Stomach (tissue), 4 donors: ENCODE data around the gene BCO1.

ENCODE experiments used
- EP300 ChIP-seq: sonication (generic); formaldehyde crosslinking; IDR thresholded peaks from one replicate; pipeline ENCODE4 v1.6.1; 2017; ENCODE audit warnings: antibody characterized with exemption
- POLR2A ChIP-seq, 4 donors: fragments of 450-650 bp; IDR thresholded peaks; one replicate each; pipeline ENCODE4 v1.6.1; 2016; ENCODE audit warnings: antibody characterized with exemption in 4 of 4, control low read depth in 2 of 4, mild to moderate bottlenecking in 1 of 4, moderate library complexity in 1 of 4
- POLR2AphosphoS5 ChIP-seq, 3 donors: sonication (generic); formaldehyde crosslinking; IDR thresholded peaks; one replicate each; pipeline ENCODE4 v1.6.1; 2016; ENCODE audit warnings: antibody characterized with exemption in 3 of 3
- TF ChIP-seq, protein P1 (sequence below), 7 experiments: fragments of 450-650 bp in 4 of 7; fragments of 200-600 bp in 3 of 7; sonication (generic) in 3 of 7; IDR thresholded peaks; one replicate each; pipeline ENCODE4 v1.5.1; 2016 to 2019; ENCODE audit warnings: antibody characterized with exemption in 7 of 7, control low read depth in 2 of 7, mild to moderate bottlenecking in 1 of 7

DNA sequence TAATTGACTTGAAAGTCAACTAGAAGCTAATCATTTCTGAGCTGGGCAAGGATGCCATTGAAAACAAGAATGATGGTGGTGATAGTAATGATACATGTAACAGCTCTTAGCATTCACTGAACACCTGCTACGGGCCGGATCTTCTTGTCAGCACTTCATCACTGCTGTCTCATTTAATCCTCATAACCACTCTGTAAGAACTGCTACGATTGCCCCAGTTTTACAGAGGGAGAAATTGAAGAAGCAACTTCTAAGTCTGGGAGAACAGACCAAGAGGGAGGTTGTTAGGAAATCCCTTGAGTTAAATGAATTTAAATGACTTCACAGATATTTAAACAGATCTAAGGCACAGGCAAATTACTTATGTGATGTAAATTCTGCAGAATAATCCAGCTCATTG is 69.3 kb downstream of the BCO1 start:
- TF ChIP-seq, protein P1, sequence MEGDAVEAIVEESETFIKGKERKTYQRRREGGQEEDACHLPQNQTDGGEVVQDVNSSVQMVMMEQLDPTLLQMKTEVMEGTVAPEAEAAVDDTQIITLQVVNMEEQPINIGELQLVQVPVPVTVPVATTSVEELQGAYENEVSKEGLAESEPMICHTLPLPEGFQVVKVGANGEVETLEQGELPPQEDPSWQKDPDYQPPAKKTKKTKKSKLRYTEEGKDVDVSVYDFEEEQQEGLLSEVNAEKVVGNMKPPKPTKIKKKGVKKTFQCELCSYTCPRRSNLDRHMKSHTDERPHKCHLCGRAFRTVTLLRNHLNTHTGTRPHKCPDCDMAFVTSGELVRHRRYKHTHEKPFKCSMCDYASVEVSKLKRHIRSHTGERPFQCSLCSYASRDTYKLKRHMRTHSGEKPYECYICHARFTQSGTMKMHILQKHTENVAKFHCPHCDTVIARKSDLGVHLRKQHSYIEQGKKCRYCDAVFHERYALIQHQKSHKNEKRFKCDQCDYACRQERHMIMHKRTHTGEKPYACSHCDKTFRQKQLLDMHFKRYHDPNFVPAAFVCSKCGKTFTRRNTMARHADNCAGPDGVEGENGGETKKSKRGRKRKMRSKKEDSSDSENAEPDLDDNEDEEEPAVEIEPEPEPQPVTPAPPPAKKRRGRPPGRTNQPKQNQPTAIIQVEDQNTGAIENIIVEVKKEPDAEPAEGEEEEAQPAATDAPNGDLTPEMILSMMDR (IDR thresholded peaks at IDR 0.05): no peak
- TF ChIP-seq POLR2AphosphoS5 (IDR thresholded peaks at IDR 0.05) (no peak), POLR2A (IDR thresholded peaks at IDR 0.05) (no peak), EP300 (no peak)
